K562 (cell line): Measurements from ENCODE around the gene ARPC4.

Experiments used
- POLR2AphosphoS5 ChIP-seq: IDR thresholded peaks from 2 replicates; pipeline ENCODE4 v1.6.1; 2011; ENCODE audit warnings: mild to moderate bottlenecking, low read depth, low read length, moderate library complexity; ENCODE audit not compliant: control insufficient read depth, insufficient read depth
- TBL1XR1 ChIP-seq, 2 experiments: IDR thresholded peaks; 2 replicates each; pipeline ENCODE4 v1.6.1; 2012; ENCODE audit warnings: improper control_type of control experiment in 2 of 2, low read length in 2 of 2, mild to moderate bottlenecking in 1 of 2
- TF ChIP-seq, protein P1 (sequence below): fragments of 450-650 bp; IDR thresholded peaks from 2 replicates; pipeline ENCODE4 v1.6.1; 2016; ENCODE audit warnings: borderline replicate concordance

DNA sequence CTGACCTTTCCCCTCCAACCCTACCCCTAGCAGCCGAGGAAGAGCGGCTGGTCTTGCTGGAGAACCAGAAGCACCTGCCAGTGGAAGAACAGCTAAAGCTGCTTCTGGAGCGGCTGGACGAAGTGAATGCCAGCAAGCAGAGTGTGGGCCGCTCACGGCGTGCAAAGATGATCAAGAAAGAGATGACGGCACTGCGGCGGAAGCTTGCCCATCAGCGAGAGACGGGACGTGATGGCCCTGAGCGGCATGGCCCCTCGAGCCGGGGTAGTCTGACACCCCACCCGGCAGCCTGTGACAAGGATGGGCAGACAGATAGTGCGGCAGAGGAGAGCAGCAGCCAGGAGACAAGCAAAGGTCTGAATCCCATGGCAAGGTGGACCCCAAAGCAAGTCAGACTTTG lies 49.3 kb upstream of the ARPC4 start:
- no peak for TF ChIP-seq POLR2AphosphoS5
- TF ChIP-seq TBL1XR1 (IDR thresholded peaks at IDR 0.05; ENCODE audit: low read length in 2 of 2), result no peak
- TF ChIP-seq, protein P1, sequence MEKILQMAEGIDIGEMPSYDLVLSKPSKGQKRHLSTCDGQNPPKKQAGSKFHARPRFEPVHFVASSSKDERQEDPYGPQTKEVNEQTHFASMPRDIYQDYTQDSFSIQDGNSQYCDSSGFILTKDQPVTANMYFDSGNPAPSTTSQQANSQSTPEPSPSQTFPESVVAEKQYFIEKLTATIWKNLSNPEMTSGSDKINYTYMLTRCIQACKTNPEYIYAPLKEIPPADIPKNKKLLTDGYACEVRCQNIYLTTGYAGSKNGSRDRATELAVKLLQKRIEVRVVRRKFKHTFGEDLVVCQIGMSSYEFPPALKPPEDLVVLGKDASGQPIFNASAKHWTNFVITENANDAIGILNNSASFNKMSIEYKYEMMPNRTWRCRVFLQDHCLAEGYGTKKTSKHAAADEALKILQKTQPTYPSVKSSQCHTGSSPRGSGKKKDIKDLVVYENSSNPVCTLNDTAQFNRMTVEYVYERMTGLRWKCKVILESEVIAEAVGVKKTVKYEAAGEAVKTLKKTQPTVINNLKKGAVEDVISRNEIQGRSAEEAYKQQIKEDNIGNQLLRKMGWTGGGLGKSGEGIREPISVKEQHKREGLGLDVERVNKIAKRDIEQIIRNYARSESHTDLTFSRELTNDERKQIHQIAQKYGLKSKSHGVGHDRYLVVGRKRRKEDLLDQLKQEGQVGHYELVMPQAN, result no peak
